HG03039 (cell line): ENCODE data around the gene HS3ST5.

Experiments used
- ATAC-seq: cut with Tn5 transposase; IDR thresholded peaks from one replicate; pipeline ENCODE4 v1.9.1; 2021; ENCODE audit warnings: mild to moderate bottlenecking, moderate library complexity; ENCODE audit not compliant: unreplicated experiment

HS3ST5 gene

GRCh38 chr6:114008331-114008730 lies 334.5 kb downstream of the HS3ST5 start:
- ATAC-seq, result no peak

- ATAC-seq, result peak; percentile 82
Observed at GRCh38 chr6:114007516-114007915, 335.3 kb downstream of the HS3ST5 start.
